Loucy (cell line): ENCODE data around the gene LMNTD1.

Experiments used
- CTCF ChIP-seq: fragments of 200-600 bp; sonication (generic); conservative IDR thresholded peaks from 2 replicates; pipeline ENCODE4 v1.5.1; 2014; ENCODE audit warnings: mild to moderate bottlenecking, antibody characterized with exemption, low read length
- EZH2phosphoT487 ChIP-seq: fragments of 200-600 bp; IDR thresholded peaks from 2 replicates; pipeline ENCODE4 v1.6.1; 2018; ENCODE audit warnings: antibody characterized with exemption, mild to moderate bottlenecking, moderate library complexity, borderline replicate concordance

GRCh38 chr12:25438638-25439037 lies 114.4 kb downstream of the LMNTD1 start:
- TF ChIP-seq CTCF, result no peak
- no peak for TF ChIP-seq EZH2phosphoT487
